OCI-LY7 (cell line): ENCODE data around the gene DNAH3. TPM values are rescaled to one million over a fixed set of nuclear protein-coding genes. Genes with fewer than 3 reads are reported as not detected.

Experiments
- BruUV-seq: library from RNA; stranded (reverse); fragments of 400-500 nt; replicated peaks from 2 replicates; lab custom pipeline; 2021; lab: Mats Ljungman, UMichigan
- CTCF ChIA-PET: fragments of 300-600 bp; sonication (Branson Sonifier 250); formaldehyde crosslinking; loops from one replicate; lab custom pipeline; 2022; ENCODE audit warnings: antibody characterized with exemption; ENCODE audit not compliant: unreplicated experiment; lab: Charles Lee
- POLR2A ChIA-PET: fragments of 300-600 bp; sonication (Branson Sonifier 250); formaldehyde crosslinking; loops from one replicate; lab custom pipeline; 2022; ENCODE audit warnings: antibody characterized with exemption; lab: Charles Lee
- DNase-seq: peaks from one replicate; pipeline ENCODE4 v3.0.0-alpha.2; 2015; ENCODE audit warnings: low spot score
- H2AFZ ChIP-seq: fragments of 200-600 bp; sonication (generic), shearing (Covaris generic); 2 replicates; pipeline ENCODE4 v1.6.1; 2014; ENCODE audit warnings: mild to moderate bottlenecking, antibody characterized with exemption, low read length, moderate library complexity
- H3K27ac ChIP-seq: fragments of 200-600 bp; sonication (generic); 2 replicates; pipeline ENCODE4 v1.5.1; 2014; ENCODE audit warnings: mixed run types, low read depth, mild to moderate bottlenecking, moderate library complexity, low read length, inconsistent platforms; ENCODE audit not compliant: poor library complexity, severe bottlenecking
- H3K36me3 ChIP-seq: fragments of 200-600 bp; sonication (generic); 2 replicates; pipeline ENCODE4 v1.6.1; 2014; ENCODE audit warnings: mild to moderate bottlenecking, antibody characterized with exemption, low read length, moderate library complexity, mixed read lengths; ENCODE audit not compliant: insufficient read depth
- H3K4me1 ChIP-seq: fragments of 200-600 bp; sonication (generic); 2 replicates; pipeline ENCODE4 v1.5.1; 2014; ENCODE audit warnings: mild to moderate bottlenecking, low read length; ENCODE audit not compliant: insufficient read depth, poor library complexity, severe bottlenecking
- H3K4me2 ChIP-seq: fragments of 200-600 bp; sonication (generic); 2 replicates; pipeline ENCODE4 v1.6.1; 2014; ENCODE audit warnings: mild to moderate bottlenecking, low read length
- H3K4me3 ChIP-seq: fragments of 200-600 bp; sonication (generic); 2 replicates; pipeline ENCODE4 v1.5.1; 2014; ENCODE audit warnings: mild to moderate bottlenecking, low read depth, low read length; ENCODE audit not compliant: poor library complexity, severe bottlenecking
- H3K79me2 ChIP-seq: fragments of 200-600 bp; sonication (generic); 2 replicates; pipeline ENCODE4 v1.6.1; 2016; ENCODE audit warnings: low read depth, mild to moderate bottlenecking, low read length, moderate library complexity, mixed read lengths; ENCODE audit not compliant: insufficient read depth
- H3K9me2 ChIP-seq: fragments of 200-600 bp; sonication (generic); 2 replicates; pipeline ENCODE4 v1.6.1; 2016; ENCODE audit warnings: mild to moderate bottlenecking, low read length, mixed read lengths; ENCODE audit not compliant: insufficient read depth
- H3K9me3 ChIP-seq: fragments of 200-600 bp; sonication (generic); 2 replicates; pipeline ENCODE4 v1.6.1; 2014; ENCODE audit warnings: mild to moderate bottlenecking, mixed run types, low read length, mixed read lengths
- H4K20me1 ChIP-seq: fragments of 200-600 bp; sonication (generic); 2 replicates; pipeline ENCODE4 v1.6.1; 2014; ENCODE audit warnings: mild to moderate bottlenecking, antibody characterized with exemption, low read length, moderate library complexity, mixed read lengths; ENCODE audit not compliant: insufficient read depth
- CTCF ChIP-seq: fragments of 200-600 bp; sonication (generic); conservative IDR thresholded peaks from 2 replicates; pipeline ENCODE4 v1.5.1; 2014; ENCODE audit warnings: mild to moderate bottlenecking, antibody characterized with exemption, low read length, moderate library complexity, mixed read lengths
- EZH2phosphoT487 ChIP-seq: fragments of 200-600 bp; sonication (generic); IDR thresholded peaks from 2 replicates; pipeline ENCODE4 v1.6.1; 2018; ENCODE audit warnings: low read depth, borderline replicate concordance, mild to moderate bottlenecking, mixed run types, antibody characterized with exemption, low read length, moderate library complexity, mixed read lengths
- intact Hi-C: fragments of 100-400 bp; cut with micrococcal nuclease; formaldehyde crosslinking; loops from one replicate; pipeline ENCODE4 v1.10.0; 2022; ENCODE audit not compliant: unreplicated experiment
- total RNA-seq, 2 experiments: library from RNA; depleted of rRNA in 1 of 2; stranded (reverse); fragments of >200 nt in 1 of 2; shearing (Covaris generic) in 1 of 2; gene quantifications; 2 replicates each; pipeline ENCODE4 v1.2.3, GENCODE V29; 2014 to 2022

Gene DNAH3
- total RNA-seq, 2 experiments from 2014 or later = not detected

DNA sequence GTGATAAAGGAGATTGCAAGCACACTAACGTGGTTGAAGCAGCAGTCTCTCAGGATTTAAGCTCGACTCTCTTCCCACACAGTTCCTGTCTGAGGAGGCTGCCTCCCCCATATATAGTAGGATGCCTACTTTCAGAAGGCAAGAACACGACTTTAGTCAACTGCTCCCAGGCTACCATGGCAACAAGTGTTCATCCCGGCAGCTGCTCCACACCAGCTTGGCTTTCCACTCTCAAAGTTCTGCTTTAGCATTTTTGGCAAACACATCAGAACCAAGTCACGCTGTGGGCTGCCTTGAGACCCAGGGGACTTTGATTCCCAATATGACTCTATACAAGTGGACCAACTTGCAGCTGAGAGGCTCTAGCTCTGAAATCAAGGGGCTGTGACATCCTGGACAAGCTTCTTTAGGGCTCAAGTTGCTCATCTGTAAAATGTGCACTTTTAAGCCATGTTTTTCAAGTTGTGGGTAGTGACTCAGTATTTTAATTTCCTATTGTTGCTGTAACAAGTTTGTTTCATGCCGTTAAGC lies 44.2 kb upstream of the DNAH3 start:
- intact Hi-C loops = no loop called here
- POLR2A ChIA-PET = no interaction called here
- no peak overlapping the region for H2AFZ ChIP-seq
- DNase-seq = no peak
- no TSS peak for BruUV-seq
- no peaks in the 10 kb centered on the region for H3K4me1 ChIP-seq
- no peaks in the 10 kb centered on the region for H3K79me2 ChIP-seq
- H3K9me3 ChIP-seq = no peaks in the 10 kb centered on the region
- CTCF ChIA-PET = no interaction called here
- no peak overlapping the region for H3K4me2 ChIP-seq
- no peaks in the 10 kb centered on the region for H3K9me2 ChIP-seq
- H3K27ac ChIP-seq = no peak overlapping the region
- H3K4me3 ChIP-seq = no peak overlapping the region
- H3K36me3 ChIP-seq = no peaks in the 10 kb centered on the region
- TF ChIP-seq EZH2phosphoT487 = no peak
- TF ChIP-seq CTCF = no peak
- no peaks in the 10 kb centered on the region for H4K20me1 ChIP-seq

DNA sequence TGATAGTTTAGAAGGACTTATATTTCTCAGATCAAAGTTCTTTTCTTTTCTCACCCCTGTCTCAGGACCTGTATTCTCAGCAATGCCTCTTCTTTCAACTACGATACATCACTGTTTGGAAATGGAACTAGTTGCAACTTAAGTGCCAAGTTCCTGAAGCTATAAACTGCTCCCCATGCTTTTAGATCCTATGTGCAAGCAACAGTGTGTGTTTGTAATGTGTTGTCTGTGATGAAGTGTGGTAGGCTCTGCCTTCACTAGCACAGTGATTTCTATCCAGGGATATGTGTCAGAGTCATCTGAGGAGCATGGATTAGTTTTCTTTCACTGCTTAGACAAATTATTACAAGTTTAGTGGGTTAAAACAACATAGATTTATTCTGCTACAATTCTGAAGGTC lies 42.3 kb upstream of the DNAH3 start:
- CTCF ChIA-PET = no interaction called here

More for the DNA sequence above, 42.3 kb upstream of the DNAH3 start:
- Histone ChIP-seq H3K4me2 (no peak overlapping the region), H3K27ac (no peak overlapping the region), H3K9me2 (no peaks in the 10 kb centered on the region), H3K36me3 (no peaks in the 10 kb centered on the region), H3K4me3 (no peak overlapping the region), H3K79me2 (no peaks in the 10 kb centered on the region), H3K9me3 (no peaks in the 10 kb centered on the region), H3K4me1 (no peaks in the 10 kb centered on the region), H4K20me1 (no peaks in the 10 kb centered on the region), H2AFZ (no peak overlapping the region)
- no peak for TF ChIP-seq EZH2phosphoT487
- no peak for TF ChIP-seq CTCF
- POLR2A ChIA-PET = no interaction called here
- no TSS peak for BruUV-seq
- intact Hi-C loops = no loop called here
- no peak for DNase-seq
